BJ (cell line): ENCODE measurements around the gene CAPN8. TPM values are rescaled to one million over a fixed set of nuclear protein-coding genes. Genes with fewer than 3 reads are reported as not detected.

Experiments used
- CTCF ChIA-PET: fragments of 350-600 bp; formaldehyde crosslinking; extraction: SDS; loops from one replicate; lab custom pipeline; 2021; ENCODE audit warnings: antibody characterized with exemption, inconsistent platforms; lab: Yijun Ruan, JAX
- POLR2A ChIA-PET: fragments of 300-600 bp; sonication (Branson Sonifier 250); formaldehyde crosslinking; extraction: SDS; loops from one replicate; lab custom pipeline; 2021; ENCODE audit warnings: antibody characterized with exemption; lab: Charles Lee
- DNase-seq: peaks from one replicate; pipeline ENCODE4 v3.0.0-alpha.2; 2011; ENCODE audit warnings: low read depth
- H3K27me3 ChIP-seq: 2 replicates; pipeline ENCODE4 v1.6.0; 2011; ENCODE audit warnings: low read length; ENCODE audit not compliant: control insufficient read depth, insufficient read depth
- H3K36me3 ChIP-seq: 2 replicates; pipeline ENCODE4 v1.5.1; 2011; ENCODE audit warnings: low read length; ENCODE audit not compliant: control insufficient read depth, insufficient read depth
- H3K4me3 ChIP-seq: 2 replicates; pipeline ENCODE4 v1.5.1; 2011; ENCODE audit warnings: low read depth, mild to moderate bottlenecking, control low read depth, low read length
- polyA plus RNA-seq: library from polyadenylated mRNA; depleted of rRNA; stranded (reverse); fragments of >200 nt; gene quantifications from 2 replicates; pipeline ENCODE4 v1.2.3, GENCODE V29; 2011
- TF ChIP-seq, protein P1 (sequence below): IDR thresholded peaks from 2 replicates; pipeline ENCODE4 v1.5.1; 2011; ENCODE audit warnings: low read depth, mild to moderate bottlenecking, control low read depth, inconsistent platforms, low read length, moderate library complexity; ENCODE audit not compliant: insufficient read depth

The CAPN8 gene
- polyA plus RNA-seq, 1 experiment, result not detected

DNA sequence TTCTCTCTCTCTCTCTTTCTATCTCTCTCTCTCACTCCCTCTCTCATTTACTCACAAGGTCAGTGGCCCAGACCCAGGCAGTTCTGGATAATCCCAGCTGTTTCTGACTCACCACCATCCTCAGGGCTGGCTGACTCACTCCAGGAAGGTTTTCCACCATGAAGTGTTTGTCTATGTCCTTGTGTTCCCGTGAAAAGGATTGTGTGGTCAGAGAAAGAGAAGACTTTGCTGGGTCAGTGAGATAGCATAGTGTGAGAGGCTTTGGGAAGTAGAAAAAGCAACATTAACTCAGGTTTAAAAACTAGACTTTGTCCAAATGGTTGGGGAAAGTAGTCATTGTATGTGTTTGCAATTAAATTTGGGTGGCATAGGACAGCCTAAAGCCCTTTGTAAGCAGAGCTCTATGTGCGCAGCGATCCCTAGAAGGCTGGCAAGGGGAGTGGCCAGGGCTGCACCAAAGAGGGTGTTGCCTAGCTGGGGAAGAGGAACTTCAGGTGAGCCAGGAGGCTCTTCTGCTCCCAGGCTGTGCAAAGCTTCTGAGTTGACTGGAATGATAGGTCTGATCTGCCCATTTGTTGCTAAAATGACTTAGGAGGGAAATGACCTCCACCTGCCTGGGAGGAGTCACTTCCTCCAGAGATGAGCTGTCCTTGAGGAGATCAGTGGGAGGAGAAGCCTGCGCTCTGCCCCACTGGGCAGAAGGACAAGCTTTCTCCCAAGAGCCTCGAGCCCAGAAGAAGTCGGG, 41.9 kb upstream of the CAPN8 start:
- CTCF ChIA-PET, result interaction anchor here (0.6 to 5.0 kb wide), 11 partner anchors 8 to 628 kb away, joined by 3 to 51 read pairs (median 4); partner anchors contain the start of gene TP53BP2
- DNase-seq, result peak; percentile 97
- no peaks in the 10 kb centered on the region for H3K36me3 ChIP-seq
- no peak overlapping the region for H3K4me3 ChIP-seq
- no peaks in the 10 kb centered on the region for H3K27me3 ChIP-seq
- POLR2A ChIA-PET, result interaction anchor here (0.8 to 1.1 kb wide), 2 partner anchors 42 to 79 kb away, joined by 6 read pairs; no protein-coding TSS in a partner anchor
- TF ChIP-seq, protein P1, sequence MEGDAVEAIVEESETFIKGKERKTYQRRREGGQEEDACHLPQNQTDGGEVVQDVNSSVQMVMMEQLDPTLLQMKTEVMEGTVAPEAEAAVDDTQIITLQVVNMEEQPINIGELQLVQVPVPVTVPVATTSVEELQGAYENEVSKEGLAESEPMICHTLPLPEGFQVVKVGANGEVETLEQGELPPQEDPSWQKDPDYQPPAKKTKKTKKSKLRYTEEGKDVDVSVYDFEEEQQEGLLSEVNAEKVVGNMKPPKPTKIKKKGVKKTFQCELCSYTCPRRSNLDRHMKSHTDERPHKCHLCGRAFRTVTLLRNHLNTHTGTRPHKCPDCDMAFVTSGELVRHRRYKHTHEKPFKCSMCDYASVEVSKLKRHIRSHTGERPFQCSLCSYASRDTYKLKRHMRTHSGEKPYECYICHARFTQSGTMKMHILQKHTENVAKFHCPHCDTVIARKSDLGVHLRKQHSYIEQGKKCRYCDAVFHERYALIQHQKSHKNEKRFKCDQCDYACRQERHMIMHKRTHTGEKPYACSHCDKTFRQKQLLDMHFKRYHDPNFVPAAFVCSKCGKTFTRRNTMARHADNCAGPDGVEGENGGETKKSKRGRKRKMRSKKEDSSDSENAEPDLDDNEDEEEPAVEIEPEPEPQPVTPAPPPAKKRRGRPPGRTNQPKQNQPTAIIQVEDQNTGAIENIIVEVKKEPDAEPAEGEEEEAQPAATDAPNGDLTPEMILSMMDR, result no peak

DNA sequence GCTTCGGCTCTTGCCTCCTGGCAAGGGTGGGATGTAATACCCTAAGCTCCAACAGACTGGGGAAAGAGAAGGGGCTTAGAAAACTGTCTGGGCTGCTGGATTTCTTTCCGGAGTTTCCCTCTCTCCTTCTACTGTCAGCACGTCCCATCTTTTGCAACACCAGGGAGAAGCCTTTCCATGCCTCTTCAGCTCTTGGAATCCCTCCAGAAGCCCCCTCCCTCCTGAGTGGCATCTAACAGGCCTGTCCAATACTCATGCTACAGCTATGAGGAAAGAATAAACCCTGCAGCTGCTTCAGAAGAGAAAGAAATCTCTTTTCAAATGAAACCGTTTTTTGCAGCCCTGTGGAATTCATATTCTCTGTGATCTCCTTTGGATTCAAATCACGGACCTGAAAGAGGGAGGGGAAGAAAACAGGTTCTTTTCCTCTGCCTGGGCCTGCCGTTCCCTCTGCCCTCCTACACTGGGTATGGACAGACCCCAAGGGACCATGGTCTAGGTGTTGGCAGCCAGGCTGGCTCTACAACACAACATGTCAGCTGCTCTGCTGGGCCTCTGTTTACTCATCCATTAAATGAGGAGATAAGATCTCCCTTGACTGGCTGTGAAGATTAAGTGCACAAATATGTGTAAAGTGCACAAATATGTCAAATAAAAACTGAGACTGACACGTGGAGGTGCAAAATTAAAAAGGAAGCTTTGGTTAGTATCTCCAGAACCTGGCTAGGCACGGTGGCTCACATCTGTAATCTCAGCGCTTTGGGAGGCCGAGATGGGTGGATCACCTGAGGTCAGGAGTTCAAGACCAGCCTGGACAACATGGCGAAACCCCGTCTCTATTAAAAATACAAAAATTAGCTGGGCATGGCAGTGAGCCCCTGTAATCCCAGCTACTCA, 40.8 kb upstream of the CAPN8 start:
- ChIA-PET CTCF (interaction anchor here (0.7 to 5.0 kb wide), 7 partner anchors 11 to 629 kb away, joined by 3 to 51 read pairs (median 5); no protein-coding TSS in a partner anchor), POLR2A (interaction anchor here (0.6 kb wide), 1 partner anchor 125 kb away, joined by 3 read pairs; no protein-coding TSS in a partner anchor)
- TF ChIP-seq, protein P1, result no peak
- no peak for DNase-seq
- Histone ChIP-seq H3K4me3 (no peak overlapping the region), H3K27me3 (no peaks in the 10 kb centered on the region), H3K36me3 (no peaks in the 10 kb centered on the region)

DNA sequence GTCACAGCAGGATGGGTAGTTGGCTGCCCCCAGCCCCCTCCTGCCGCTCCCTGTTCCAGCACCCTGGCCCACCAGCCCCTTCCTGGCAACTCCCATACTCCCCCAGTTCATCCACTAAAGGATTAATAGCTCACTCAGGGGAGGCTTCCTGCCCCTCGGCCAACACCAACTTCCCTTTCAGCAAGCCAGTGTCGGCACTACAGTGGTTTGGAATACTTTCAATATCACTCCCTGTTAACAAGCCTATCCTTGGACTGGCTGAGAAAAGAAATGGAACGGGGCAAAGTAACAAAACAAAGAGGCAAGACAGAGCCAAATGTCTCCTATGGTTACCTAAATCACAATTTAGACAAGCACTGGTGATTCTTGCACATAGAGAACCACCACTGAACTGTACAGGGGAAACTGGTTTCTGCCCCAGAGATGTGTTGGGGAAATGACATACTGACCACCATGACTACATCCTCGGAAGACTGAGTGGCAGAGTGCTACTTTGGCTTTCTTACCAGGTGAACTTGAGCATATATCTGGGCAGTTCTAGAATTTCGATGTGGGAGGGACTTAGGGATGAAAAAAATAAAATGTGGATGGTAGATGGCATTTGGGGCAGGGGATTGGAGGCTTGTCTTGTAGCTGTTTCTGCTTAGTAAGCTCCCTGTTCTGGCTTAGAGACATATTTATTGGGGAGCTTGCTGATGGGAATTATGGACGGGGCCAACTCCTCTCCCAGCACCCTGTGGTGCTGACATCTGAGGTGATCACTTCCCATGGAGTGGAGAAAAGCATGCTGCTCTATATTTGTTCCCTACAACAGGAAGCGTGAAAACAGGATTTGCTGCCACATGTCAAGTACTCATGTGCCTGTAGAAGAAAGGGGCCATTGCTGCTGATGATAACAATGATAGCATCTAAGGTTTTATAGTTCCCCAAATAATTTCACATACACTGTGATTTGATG, 39.7 kb upstream of the CAPN8 start:
- no peaks in the 10 kb centered on the region for H3K36me3 ChIP-seq
- ChIA-PET POLR2A (interaction anchor here (0.6 kb wide), 1 partner anchor 126 kb away, joined by 3 read pairs; no protein-coding TSS in a partner anchor), CTCF (interaction anchor here (0.7 to 5.0 kb wide), 4 partner anchors 16 to 70 kb away, joined by 4 to 51 read pairs (median 8); no protein-coding TSS in a partner anchor)
- TF ChIP-seq, protein P1, result no peak
- no peaks in the 10 kb centered on the region for H3K27me3 ChIP-seq
- H3K4me3 ChIP-seq, result no peak overlapping the region
- DNase-seq, result no peak

DNA sequence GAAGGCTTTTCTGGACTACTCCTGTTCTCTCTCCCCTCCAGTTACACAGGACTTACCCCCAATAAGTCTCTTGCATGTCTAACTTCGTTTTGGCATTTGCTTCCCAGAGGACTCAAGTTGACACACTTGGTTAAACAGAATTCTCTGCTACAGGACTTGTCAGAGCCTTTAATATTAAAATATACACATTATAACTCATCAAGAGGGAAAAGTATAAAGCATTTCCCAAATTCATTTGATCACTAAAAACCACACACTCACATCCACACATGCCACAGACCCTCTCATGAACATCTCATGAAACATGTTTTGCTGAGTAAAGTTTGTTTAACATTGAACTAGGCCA, 38.1 kb upstream of the CAPN8 start:
- POLR2A ChIA-PET, result interaction anchor here (0.6 kb wide), 1 partner anchor 77 kb away, joined by 3 read pairs; no protein-coding TSS in a partner anchor

More for the DNA sequence above, 38.1 kb upstream of the CAPN8 start:
- Histone ChIP-seq H3K4me3 (no peak overlapping the region), H3K27me3 (no peaks in the 10 kb centered on the region), H3K36me3 (no peaks in the 10 kb centered on the region)
- DNase-seq, result no peak
- CTCF ChIA-PET, result no interaction called here
- TF ChIP-seq, protein P1, result no peak
